ENCODE data around the gene OPN1MW3. TPM values are rescaled to one million over a fixed set of nuclear protein-coding genes. Genes with fewer than 3 reads are reported as not detected.

OPN1MW3 gene
- total and polyA plus RNA-seq, 8 donors, result not detected

DNA sequence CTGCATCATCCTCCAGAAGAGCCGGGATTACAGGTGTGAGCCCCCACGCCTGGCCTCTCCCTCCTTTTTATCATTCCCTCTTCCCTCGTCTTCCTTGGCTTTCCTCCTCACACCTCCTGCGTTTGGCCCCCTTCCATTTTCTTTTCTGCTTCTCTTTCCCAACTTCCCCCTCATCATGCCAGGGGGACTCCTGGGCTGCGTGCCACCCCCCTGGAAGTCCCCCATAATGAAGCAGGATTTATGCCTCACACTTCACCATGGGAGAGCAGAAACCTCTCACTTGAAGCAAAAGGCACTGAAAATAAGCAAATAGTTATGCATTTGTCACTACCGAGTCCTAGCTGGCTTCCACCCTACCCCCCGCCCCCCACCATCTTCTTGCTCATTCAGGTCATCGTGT lies 46.1 kb downstream of the OPN1MW3 start:
- H3K27ac ChIP-seq, result no peak overlapping the region
- intact Hi-C loops (cut with DNase I; ENCODE audit: low total_unique reads), result no loop called here
- no peak for DNase-seq
- TF ChIP-seq EP300 (IDR thresholded peaks at IDR 0.05) (no peak), POLR2A (IDR thresholded peaks at IDR 0.05) (no peak), POLR2AphosphoS5 (IDR thresholded peaks at IDR 0.05) (no peak)
- TF ChIP-seq, protein P1, sequence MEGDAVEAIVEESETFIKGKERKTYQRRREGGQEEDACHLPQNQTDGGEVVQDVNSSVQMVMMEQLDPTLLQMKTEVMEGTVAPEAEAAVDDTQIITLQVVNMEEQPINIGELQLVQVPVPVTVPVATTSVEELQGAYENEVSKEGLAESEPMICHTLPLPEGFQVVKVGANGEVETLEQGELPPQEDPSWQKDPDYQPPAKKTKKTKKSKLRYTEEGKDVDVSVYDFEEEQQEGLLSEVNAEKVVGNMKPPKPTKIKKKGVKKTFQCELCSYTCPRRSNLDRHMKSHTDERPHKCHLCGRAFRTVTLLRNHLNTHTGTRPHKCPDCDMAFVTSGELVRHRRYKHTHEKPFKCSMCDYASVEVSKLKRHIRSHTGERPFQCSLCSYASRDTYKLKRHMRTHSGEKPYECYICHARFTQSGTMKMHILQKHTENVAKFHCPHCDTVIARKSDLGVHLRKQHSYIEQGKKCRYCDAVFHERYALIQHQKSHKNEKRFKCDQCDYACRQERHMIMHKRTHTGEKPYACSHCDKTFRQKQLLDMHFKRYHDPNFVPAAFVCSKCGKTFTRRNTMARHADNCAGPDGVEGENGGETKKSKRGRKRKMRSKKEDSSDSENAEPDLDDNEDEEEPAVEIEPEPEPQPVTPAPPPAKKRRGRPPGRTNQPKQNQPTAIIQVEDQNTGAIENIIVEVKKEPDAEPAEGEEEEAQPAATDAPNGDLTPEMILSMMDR (IDR thresholded peaks at IDR 0.05), result no peak
- H3K36me3 ChIP-seq, result no peaks in the 10 kb centered on the region
- H3K4me1 ChIP-seq, result peaks cover 0 to 5% (median 0%) of the 10 kb centered on the region in 4 donors
- peaks cover 0 to 19% (median 0%) of the 10 kb centered on the region in 3 donors for H3K27me3 ChIP-seq
- H3K9me3 ChIP-seq, result no peaks in the 10 kb centered on the region
- no peak overlapping the region for H3K4me3 ChIP-seq
- WGBS, 5 donors, result 65 to 76% (median 66%) methylated on average over 5 to 8 of the region's 8 CpGs

DNA sequence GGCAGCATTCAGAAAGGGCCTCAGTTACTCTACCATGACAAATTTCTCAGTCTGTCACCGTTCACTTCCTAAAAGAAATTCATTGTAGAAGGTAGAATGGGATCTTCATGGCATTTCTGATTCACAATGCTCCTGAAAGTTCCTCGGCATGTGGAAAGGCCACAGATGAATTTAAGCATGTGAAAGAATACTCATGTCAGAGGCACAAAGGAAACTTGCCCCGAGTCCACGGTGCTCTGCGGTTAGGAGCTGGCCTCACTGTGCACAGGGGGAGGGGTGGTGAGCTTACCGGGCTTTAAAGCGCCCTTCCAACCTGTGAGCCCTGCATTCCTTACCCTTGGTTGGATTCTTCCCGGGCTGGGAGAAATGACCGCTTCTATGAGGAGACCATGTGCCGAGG lies 47.5 kb downstream of the OPN1MW3 start:
- intact Hi-C loops (cut with DNase I; ENCODE audit: low total_unique reads), result no loop called here
- WGBS, 5 donors, result 67 to 83% (median 75%) methylated on average over 10 of the region's 10 CpGs
- no peak for TF ChIP-seq POLR2A (IDR thresholded peaks at IDR 0.05)
- no peak for TF ChIP-seq EP300 (IDR thresholded peaks at IDR 0.05)
- TF ChIP-seq POLR2AphosphoS5 (IDR thresholded peaks at IDR 0.05), result no peak
- TF ChIP-seq, protein P1 (IDR thresholded peaks at IDR 0.05), result no peak

DNA sequence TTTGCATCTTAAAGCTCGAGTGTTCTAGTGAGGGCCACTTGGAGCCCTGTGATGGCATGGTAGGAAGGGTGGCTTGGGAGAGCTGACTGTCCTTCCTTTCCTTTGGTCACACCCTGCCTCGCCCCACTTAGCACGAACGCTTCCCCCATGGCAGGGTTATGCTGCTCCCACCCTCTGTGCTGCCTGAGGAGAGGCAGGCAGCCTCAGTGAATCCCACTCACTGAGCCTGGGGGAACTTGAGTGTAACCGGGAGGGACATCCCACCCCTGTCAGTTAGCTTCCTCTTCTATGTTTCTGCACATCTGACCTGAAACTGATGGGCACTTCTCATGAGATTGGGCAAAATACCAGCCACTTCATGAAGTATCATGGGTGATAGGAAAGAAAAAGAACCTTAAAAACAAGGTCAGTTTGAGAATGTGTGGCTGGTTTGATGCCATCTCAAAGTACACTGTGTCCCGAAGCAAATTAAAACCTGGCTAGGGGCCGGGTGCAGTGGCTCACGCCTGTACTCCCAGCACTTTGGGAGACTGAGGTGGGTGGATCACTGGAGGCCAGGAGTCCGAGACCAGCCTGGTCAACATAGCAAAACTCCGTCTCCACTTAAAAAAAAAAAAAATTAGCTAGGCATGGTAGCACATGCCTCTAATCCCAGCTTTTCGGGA lies 48.3 kb downstream of the OPN1MW3 start:
- Histone ChIP-seq H3K4me3 (no peak overlapping the region), H3K27me3 (peaks cover 0 to 19% (median 0%) of the 10 kb centered on the region in 3 donors), H3K27ac (no peak overlapping the region), H3K36me3 (no peaks in the 10 kb centered on the region), H3K9me3 (no peaks in the 10 kb centered on the region), H3K4me1 (peaks cover 0 to 8% (median 0%) of the 10 kb centered on the region in 4 donors)
- no peak for DNase-seq
- no peak for TF ChIP-seq POLR2A (IDR thresholded peaks at IDR 0.05)
- TF ChIP-seq, protein P1 (IDR thresholded peaks at IDR 0.05), result no peak
- TF ChIP-seq EP300 (IDR thresholded peaks at IDR 0.05), result no peak
- TF ChIP-seq POLR2AphosphoS5 (IDR thresholded peaks at IDR 0.05), result no peak
- intact Hi-C loops (cut with DNase I; ENCODE audit: low total_unique reads), result no loop called here
- WGBS, 5 donors, result 76 to 86% (median 82%) methylated on average over 11 of the region's 11 CpGs

More for the DNA sequence above, 47.5 kb downstream of the OPN1MW3 start:
- Histone ChIP-seq H3K36me3 (no peaks in the 10 kb centered on the region), H3K27me3 (peaks cover 0 to 19% (median 0%) of the 10 kb centered on the region in 3 donors), H3K27ac (no peak overlapping the region), H3K4me1 (peaks cover 0 to 8% (median 0%) of the 10 kb centered on the region in 4 donors), H3K9me3 (no peaks in the 10 kb centered on the region), H3K4me3 (no peak overlapping the region)
- no peak for DNase-seq

DNA sequence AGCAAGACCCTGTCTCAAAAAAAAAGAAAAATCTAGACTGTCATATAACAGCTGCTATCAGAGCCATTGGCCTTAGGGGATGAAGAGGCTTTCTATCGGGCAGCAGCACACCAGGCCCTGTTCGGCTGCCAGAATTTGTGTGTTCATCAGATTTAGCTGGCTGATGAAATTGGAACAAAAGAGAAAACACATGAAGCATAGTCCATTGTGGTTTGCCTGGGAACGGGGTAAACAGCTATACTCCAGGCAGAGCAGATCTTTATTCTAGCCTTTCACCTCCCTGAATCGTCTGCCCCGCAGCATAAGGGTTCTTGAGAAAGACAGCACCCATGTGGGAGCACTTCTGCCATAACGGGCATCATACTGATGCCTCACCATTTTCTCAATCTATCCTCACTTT lies 49.8 kb downstream of the OPN1MW3 start:
- Histone ChIP-seq H3K27ac (no peak overlapping the region), H3K4me1 (peaks cover 0 to 8% (median 0%) of the 10 kb centered on the region in 4 donors)
- intact Hi-C loops (cut with DNase I; ENCODE audit: low total_unique reads), result no loop called here

More for the DNA sequence above, 49.8 kb downstream of the OPN1MW3 start:
- TF ChIP-seq POLR2AphosphoS5 (IDR thresholded peaks at IDR 0.05) (no peak), POLR2A (IDR thresholded peaks at IDR 0.05) (no peak), EP300 (IDR thresholded peaks at IDR 0.05) (no peak)
- TF ChIP-seq, protein P1 (IDR thresholded peaks at IDR 0.05), result no peak
- H3K36me3 ChIP-seq, result no peaks in the 10 kb centered on the region
- 75 to 91% (median 84%) methylated on average over 6 of the region's 6 CpGs for WGBS, 5 donors
- no peak overlapping the region for H3K4me3 ChIP-seq
- no peak for DNase-seq
- peaks cover 0 to 19% (median 0%) of the 10 kb centered on the region in 3 donors for H3K27me3 ChIP-seq
- H3K9me3 ChIP-seq, result no peaks in the 10 kb centered on the region

Measured in stomach (tissue), 9 donors.